Measurements from ENCODE around the gene GRIK5. TPM values are rescaled to one million over a fixed set of nuclear protein-coding genes. Genes with fewer than 3 reads are reported as not detected.
"Not testable (repeated sequence)": the region's sequence is repeated elsewhere in the genome, so short reads cannot be mapped to it uniquely, and the experiment has no call there.

Gene GRIK5
- total and polyA plus RNA-seq, 2 donors (not counting 3 experiments of a cell fraction or from before 2014, with no cell fraction given), result 0.80 to 2.2 TPM

DNA sequence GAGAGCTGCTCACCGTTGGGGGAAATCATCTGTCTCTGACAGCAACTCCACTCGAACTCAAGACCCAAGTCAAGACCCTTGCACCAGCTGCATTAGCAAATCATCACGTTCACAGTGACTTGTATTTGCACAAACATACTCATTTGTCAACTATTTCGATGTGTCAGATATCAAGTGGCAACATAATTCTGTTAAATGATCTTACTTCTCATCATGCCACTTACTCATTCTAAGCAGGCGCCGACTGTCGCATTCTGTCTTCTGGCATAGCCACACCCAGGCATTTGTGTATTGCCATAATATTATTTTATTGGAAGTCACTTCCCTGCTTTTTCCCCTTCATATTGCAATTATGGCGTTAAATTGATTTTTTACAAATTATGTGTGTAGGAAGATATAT lies 53.0 kb downstream of the GRIK5 start:
- Histone ChIP-seq H3K36me3 (ENCODE audit: control insufficient read depth in 2 of 2, extremely low read depth in 1 of 2, insufficient read depth in 2 of 2, low read length in 2 of 2) (no peaks in the 10 kb centered on the region), H3K4me1 (ENCODE audit: control insufficient read depth, extremely low read depth, insufficient read depth, low read length) (no peaks in the 10 kb centered on the region), H2AFZ (ENCODE audit: low read depth, low read length) (no peak overlapping the region), H3K9me3 (replicated peaks; ENCODE audit: control insufficient read depth, insufficient read depth, low read length) (no peaks in the 10 kb centered on the region), H3K4me2 (ENCODE audit: insufficient read depth, low read length) (no peak overlapping the region), H3K79me2 (ENCODE audit: control insufficient read depth, insufficient read depth, low read length) (no peaks in the 10 kb centered on the region), H4K20me1 (replicated peaks; ENCODE audit: control insufficient read depth, extremely low read depth, insufficient read depth, low read length) (no peaks in the 10 kb centered on the region), H3K27ac (ENCODE audit: insufficient read depth, low read depth, low read length) (no peak overlapping the region), H3K27me3 (ENCODE audit: control insufficient read depth in 2 of 2, insufficient read depth in 2 of 2, low read length in 2 of 2) (no peaks in the 10 kb centered on the region), H3K9ac (replicated peaks; ENCODE audit: extremely low read depth, insufficient read depth, low read length) (no peak overlapping the region), H3K9me1 (replicated peaks; ENCODE audit: control insufficient read depth, extremely low read depth, insufficient read depth, low read length) (no peaks in the 10 kb centered on the region), H3K4me3 (replicated peaks in 1 of 3; ENCODE audit: insufficient read depth in 1 of 3, low read depth in 1 of 3, low read length in 3 of 3) (no peak overlapping the region)
- DNase-seq (ENCODE audit: low read depth, low spot score) (no peak), FAIRE-seq (no peak)
- ChIA-PET POLR2A (no interaction called here), CTCF (interaction anchor here (0.9 to 2.6 kb wide), 2 partner anchors 14 to 18 kb away, joined by 3 to 10 read pairs; no protein-coding TSS in a partner anchor)
- dilution Hi-C loops (cut with MboI; ENCODE audit: extremely low pct_ligation_motif_present, low sequenced_read_pairs) (no loop called here), intact Hi-C loops (cut with micrococcal nuclease) (no loop called here)
- no peak for TF ChIP-seq GATA2 (IDR thresholded peaks at IDR 0.05; ENCODE audit: insufficient read depth, insufficient read length, low read depth, low read length)
- TF ChIP-seq, protein P1, sequence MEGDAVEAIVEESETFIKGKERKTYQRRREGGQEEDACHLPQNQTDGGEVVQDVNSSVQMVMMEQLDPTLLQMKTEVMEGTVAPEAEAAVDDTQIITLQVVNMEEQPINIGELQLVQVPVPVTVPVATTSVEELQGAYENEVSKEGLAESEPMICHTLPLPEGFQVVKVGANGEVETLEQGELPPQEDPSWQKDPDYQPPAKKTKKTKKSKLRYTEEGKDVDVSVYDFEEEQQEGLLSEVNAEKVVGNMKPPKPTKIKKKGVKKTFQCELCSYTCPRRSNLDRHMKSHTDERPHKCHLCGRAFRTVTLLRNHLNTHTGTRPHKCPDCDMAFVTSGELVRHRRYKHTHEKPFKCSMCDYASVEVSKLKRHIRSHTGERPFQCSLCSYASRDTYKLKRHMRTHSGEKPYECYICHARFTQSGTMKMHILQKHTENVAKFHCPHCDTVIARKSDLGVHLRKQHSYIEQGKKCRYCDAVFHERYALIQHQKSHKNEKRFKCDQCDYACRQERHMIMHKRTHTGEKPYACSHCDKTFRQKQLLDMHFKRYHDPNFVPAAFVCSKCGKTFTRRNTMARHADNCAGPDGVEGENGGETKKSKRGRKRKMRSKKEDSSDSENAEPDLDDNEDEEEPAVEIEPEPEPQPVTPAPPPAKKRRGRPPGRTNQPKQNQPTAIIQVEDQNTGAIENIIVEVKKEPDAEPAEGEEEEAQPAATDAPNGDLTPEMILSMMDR (IDR thresholded peaks at IDR 0.05; ENCODE audit: extremely low read depth in 1 of 2, insufficient read depth in 1 of 2, low read depth in 1 of 2, low read length in 2 of 2), result no peak
- TF ChIP-seq, protein P2, sequence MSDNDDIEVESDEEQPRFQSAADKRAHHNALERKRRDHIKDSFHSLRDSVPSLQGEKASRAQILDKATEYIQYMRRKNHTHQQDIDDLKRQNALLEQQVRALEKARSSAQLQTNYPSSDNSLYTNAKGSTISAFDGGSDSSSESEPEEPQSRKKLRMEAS (IDR thresholded peaks at IDR 0.05; ENCODE audit: insufficient read depth, insufficient read length), result no peak
- no peak for TF ChIP-seq MYC (IDR thresholded peaks at IDR 0.05; ENCODE audit: low read depth, low read length)
- no peak for TF ChIP-seq FOS (IDR thresholded peaks at IDR 0.05; ENCODE audit: borderline replicate concordance, insufficient read depth, low read length)
- no peak for TF ChIP-seq POLR2A (IDR thresholded peaks at IDR 0.05; ENCODE audit: low read depth, low read length)
- TF ChIP-seq JUN (IDR thresholded peaks at IDR 0.05; ENCODE audit: borderline replicate concordance, insufficient read depth, insufficient read length, low read depth), result no peak
- no peak for TF ChIP-seq EZH2 (IDR thresholded peaks at IDR 0.05; ENCODE audit: borderline replicate concordance, low read depth, low read length, severe bottlenecking)
- no TSS peak for BruUV-seq (replicated peaks)

DNA sequence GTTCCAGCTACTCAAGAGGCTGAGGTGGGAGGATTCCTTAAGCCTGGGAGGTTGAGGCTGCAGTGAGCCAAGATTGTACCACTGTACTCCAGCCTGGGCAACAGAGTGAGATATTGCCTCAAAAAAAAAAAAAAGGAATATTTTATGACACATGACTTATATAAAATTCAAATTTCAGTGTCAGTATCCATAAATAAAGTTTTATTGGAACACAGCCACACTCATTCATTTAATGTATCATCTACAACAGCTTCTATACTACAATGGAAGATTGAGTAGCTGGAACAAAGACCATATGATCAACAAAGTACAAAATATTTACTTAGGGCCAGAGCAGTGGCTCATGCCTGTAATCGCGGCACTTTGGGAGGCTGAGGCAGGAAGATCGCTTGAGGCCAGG lies 57.3 kb downstream of the GRIK5 start:
- H3K4me3 ChIP-seq (replicated peaks in 1 of 3; ENCODE audit: insufficient read depth in 1 of 3, low read depth in 1 of 3, low read length in 3 of 3); H3K9ac ChIP-seq (replicated peaks; ENCODE audit: extremely low read depth, insufficient read depth, low read length); FAIRE-seq; intact Hi-C loops (cut with micrococcal nuclease); H2AFZ ChIP-seq (ENCODE audit: low read depth, low read length); H3K36me3 ChIP-seq (ENCODE audit: control insufficient read depth in 2 of 2, extremely low read depth in 1 of 2, insufficient read depth in 2 of 2, low read length in 2 of 2); H3K4me2 ChIP-seq (ENCODE audit: insufficient read depth, low read length); DNase-seq (ENCODE audit: low read depth, low spot score); BruUV-seq (replicated peaks); H3K27ac ChIP-seq (ENCODE audit: insufficient read depth, low read depth, low read length); POLR2A ChIA-PET; H3K27me3 ChIP-seq (ENCODE audit: control insufficient read depth in 2 of 2, insufficient read depth in 2 of 2, low read length in 2 of 2); H3K79me2 ChIP-seq (ENCODE audit: control insufficient read depth, insufficient read depth, low read length); H3K9me1 ChIP-seq (replicated peaks; ENCODE audit: control insufficient read depth, extremely low read depth, insufficient read depth, low read length); H4K20me1 ChIP-seq (replicated peaks; ENCODE audit: control insufficient read depth, extremely low read depth, insufficient read depth, low read length); H3K4me1 ChIP-seq (ENCODE audit: control insufficient read depth, extremely low read depth, insufficient read depth, low read length); dilution Hi-C loops (cut with MboI; ENCODE audit: extremely low pct_ligation_motif_present, low sequenced_read_pairs); H3K9me3 ChIP-seq (replicated peaks; ENCODE audit: control insufficient read depth, insufficient read depth, low read length): not testable (repeated sequence)
- CTCF ChIA-PET, result interaction anchor here (1.2 kb wide), 1 partner anchor 22 kb away, joined by 3 read pairs; no protein-coding TSS in a partner anchor

Data from endothelial cell of umbilical vein (primary cell).